Trophoblast cell (in vitro differentiated cells and primary cell): ENCODE data around the gene PACC1.

Experiments used
- DNase-seq, 2 donors: peaks; one replicate each; pipeline ENCODE4 v3.0.0-alpha.2; 2016
- H2AFZ ChIP-seq: 2 replicates; pipeline ENCODE4 v1.6.1; 2013; ENCODE audit warnings: low read length, moderate library complexity, mild to moderate bottlenecking; ENCODE audit not compliant: insufficient read depth, poor library complexity
- H2AK5ac ChIP-seq: 2 replicates; pipeline ENCODE4 v1.6.1; 2013; ENCODE audit warnings: mild to moderate bottlenecking, low read length
- H2BK120ac ChIP-seq: 2 replicates; pipeline ENCODE4 v1.6.1; 2013; ENCODE audit warnings: low read length, mild to moderate bottlenecking, moderate library complexity; ENCODE audit not compliant: insufficient read depth, poor library complexity
- H2BK12ac ChIP-seq: 2 replicates; pipeline ENCODE4 v1.6.1; 2013; ENCODE audit warnings: mild to moderate bottlenecking, low read length, moderate library complexity
- H2BK5ac ChIP-seq: 2 replicates; pipeline ENCODE4 v1.6.1; 2013; ENCODE audit warnings: low read length, low read depth, moderate library complexity, mild to moderate bottlenecking; ENCODE audit not compliant: poor library complexity
- H3K14ac ChIP-seq: 2 replicates; pipeline ENCODE4 v1.6.1; 2013; ENCODE audit warnings: mild to moderate bottlenecking, low read length
- H3K18ac ChIP-seq: 2 replicates; pipeline ENCODE4 v1.6.1; 2013; ENCODE audit warnings: mild to moderate bottlenecking, low read length
- H3K23ac ChIP-seq: 2 replicates; pipeline ENCODE4 v1.6.1; 2013; ENCODE audit warnings: low read length
- H3K27ac ChIP-seq: 2 replicates; pipeline ENCODE4 v1.5.1; 2013; ENCODE audit warnings: low read depth, mild to moderate bottlenecking, inconsistent platforms, low read length, moderate library complexity
- H3K27me3 ChIP-seq: 2 replicates; pipeline ENCODE4 v1.6.1; 2013; ENCODE audit warnings: inconsistent platforms, mild to moderate bottlenecking, low read length, moderate library complexity; ENCODE audit not compliant: insufficient read depth
- H3K36me3 ChIP-seq, 2 experiments: 1 replicate in 1 of 2; 2 replicates in 1 of 2; pipeline ENCODE4 v1.6.1; 2013; ENCODE audit warnings: low read length in 2 of 2, mild to moderate bottlenecking in 2 of 2, moderate library complexity in 1 of 2; ENCODE audit not compliant: insufficient read depth in 2 of 2, control insufficient read depth in 1 of 2
- H3K4ac ChIP-seq: 2 replicates; pipeline ENCODE4 v1.6.1; 2013; ENCODE audit warnings: low read depth, mild to moderate bottlenecking, low read length, moderate library complexity
- H3K4me1 ChIP-seq, 2 experiments: 1 replicate in 1 of 2; 2 replicates in 1 of 2; pipeline ENCODE4 v1.6.1; 2013; ENCODE audit warnings: low read length in 2 of 2, mild to moderate bottlenecking in 2 of 2, moderate library complexity in 1 of 2; ENCODE audit not compliant: insufficient read depth in 2 of 2, control insufficient read depth in 1 of 2
- H3K4me2 ChIP-seq: 2 replicates; pipeline ENCODE4 v1.6.1; 2013; ENCODE audit warnings: inconsistent platforms, mild to moderate bottlenecking, low read length, moderate library complexity
- H3K4me3 ChIP-seq: 2 replicates; pipeline ENCODE4 v1.5.1; 2013; ENCODE audit warnings: mild to moderate bottlenecking, low read depth, low read length, inconsistent platforms
- H3K79me1 ChIP-seq: one replicate; pipeline ENCODE4 v1.6.1; 2013; ENCODE audit warnings: low read length
- H3K79me2 ChIP-seq: 2 replicates; pipeline ENCODE4 v1.6.1; 2013; ENCODE audit warnings: low read length, mild to moderate bottlenecking; ENCODE audit not compliant: control insufficient read depth, insufficient read depth, poor library complexity
- H3K9ac ChIP-seq: 2 replicates; pipeline ENCODE4 v1.6.1; 2013; ENCODE audit warnings: mild to moderate bottlenecking, low read length
- H3K9me3 ChIP-seq: 2 replicates; pipeline ENCODE4 v1.6.1; 2013; ENCODE audit warnings: low read depth, mild to moderate bottlenecking, control low read depth, inconsistent platforms, low read length; ENCODE audit not compliant: insufficient read depth
- H4K12ac ChIP-seq: 2 replicates; pipeline ENCODE4 v1.6.1; 2013; ENCODE audit warnings: low read depth, mild to moderate bottlenecking, low read length, moderate library complexity
- H4K8ac ChIP-seq: 2 replicates; pipeline ENCODE4 v1.6.1; 2013; ENCODE audit warnings: low read depth, mild to moderate bottlenecking, low read length, moderate library complexity
- H4K91ac ChIP-seq: one replicate; pipeline ENCODE4 v1.6.1; 2013; ENCODE audit warnings: low read depth, mild to moderate bottlenecking, low read length, moderate library complexity
- WGBS: extraction: QIAGEN DNeasy Blood & Tissue Kit; methylation state at CpG from one replicate; pipeline ENCODE4 v1.1.7; 2013; ENCODE audit warnings: missing lambda C conversion rate; ENCODE audit not compliant: insufficient read length, insufficient coverage; ENCODE audit errors: extremely low coverage; 5-methylcytosine and 5-hydroxymethylcytosine counted together

Gene PACC1

GRCh38 chr1:212423879-212424278 lies 9.2 kb upstream of the PACC1 start:
- no peak overlapping the region for H2AFZ ChIP-seq
- no peak overlapping the region for H3K4me3 ChIP-seq
- H2BK5ac ChIP-seq, result no peak overlapping the region
- H3K18ac ChIP-seq, result no peak overlapping the region
- H3K79me1 ChIP-seq, result no peaks in the 10 kb centered on the region
- H3K9ac ChIP-seq, result no peak overlapping the region
- no peak overlapping the region for H3K23ac ChIP-seq
- no peak overlapping the region for H3K14ac ChIP-seq
- no peaks in the 10 kb centered on the region for H3K27me3 ChIP-seq
- H4K91ac ChIP-seq, result no peak overlapping the region
- no peaks in the 10 kb centered on the region for H3K4me1 ChIP-seq
- WGBS, result no CpG with 5 or more reads among the region's 3 CpGs
- H2BK120ac ChIP-seq, result no peak overlapping the region
- H3K36me3 ChIP-seq, result no peaks in the 10 kb centered on the region
- no peak overlapping the region for H2AK5ac ChIP-seq
- DNase-seq, result no peak
- H3K79me2 ChIP-seq, result no peaks in the 10 kb centered on the region
- no peak overlapping the region for H3K4ac ChIP-seq
- H3K4me2 ChIP-seq, result no peak overlapping the region
- no peaks in the 10 kb centered on the region for H3K9me3 ChIP-seq
- no peak overlapping the region for H4K8ac ChIP-seq
- no peak overlapping the region for H4K12ac ChIP-seq
- no peak overlapping the region for H2BK12ac ChIP-seq
- no peak overlapping the region for H3K27ac ChIP-seq

DNA sequence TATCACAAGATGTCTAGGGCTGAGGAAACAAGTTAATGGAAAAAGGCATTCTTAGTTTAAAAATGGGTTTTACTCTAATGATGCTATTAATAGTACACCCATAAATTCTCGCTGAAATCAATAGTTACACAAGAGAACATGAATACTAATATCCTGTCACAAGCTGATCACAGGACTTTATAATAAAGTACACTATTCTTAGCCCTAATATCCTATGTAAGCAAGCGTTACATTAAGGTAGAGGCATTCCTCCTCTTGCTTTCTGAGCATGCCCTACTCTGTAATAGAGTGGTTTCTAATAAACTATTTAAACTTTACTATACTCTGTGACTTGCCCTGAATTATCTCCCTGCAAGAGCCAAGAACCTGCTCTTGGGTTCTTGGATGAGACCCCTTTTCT lies 6.5 kb upstream of the PACC1 start:
- H4K12ac ChIP-seq, result no peak overlapping the region
- H3K79me1 ChIP-seq, result no peaks in the 10 kb centered on the region
- H3K18ac ChIP-seq, result no peak overlapping the region
- no peak overlapping the region for H3K4me2 ChIP-seq
- no peak overlapping the region for H4K8ac ChIP-seq
- H2BK5ac ChIP-seq, result no peak overlapping the region
- no peak overlapping the region for H3K27ac ChIP-seq
- no peak overlapping the region for H2AK5ac ChIP-seq
- no peak overlapping the region for H2BK120ac ChIP-seq
- H3K27me3 ChIP-seq, result no peaks in the 10 kb centered on the region
- H3K23ac ChIP-seq, result no peak overlapping the region
- no peaks in the 10 kb centered on the region for H3K36me3 ChIP-seq
- no peaks in the 10 kb centered on the region for H3K9me3 ChIP-seq
- H3K4ac ChIP-seq, result no peak overlapping the region
- H3K4me1 ChIP-seq, result no peaks in the 10 kb centered on the region
- H3K79me2 ChIP-seq, result no peaks in the 10 kb centered on the region
- no peak overlapping the region for H3K14ac ChIP-seq
- no peak overlapping the region for H4K91ac ChIP-seq
- H2BK12ac ChIP-seq, result no peak overlapping the region
- H3K9ac ChIP-seq, result no peak overlapping the region
- no peak overlapping the region for H3K4me3 ChIP-seq
- no peak for DNase-seq
- no peak overlapping the region for H2AFZ ChIP-seq
- no CpG with 5 or more reads among the region's 2 CpGs for WGBS

GRCh38 chr1:212415107-212415841 lies 588 bp upstream of the PACC1 start:
- Histone ChIP-seq H3K9ac (no peak overlapping the region), H2BK5ac (no peak overlapping the region), H2AFZ (peak overlapping the region; percentile 38), H3K4me2 (peak overlapping the region; percentile 95), H3K36me3 (peaks cover under 1 to 8% of the 10 kb centered on the region in 2 experiments), H2BK12ac (no peak overlapping the region), H4K8ac (peak overlapping the region; percentile 64), H3K79me1 (peaks cover 2% of the 10 kb centered on the region), H3K27ac (no peak overlapping the region), H3K79me2 (no peaks in the 10 kb centered on the region), H3K4ac (no peak overlapping the region), H3K14ac (no peak overlapping the region), H2BK120ac (no peak overlapping the region), H4K91ac (no peak overlapping the region), H3K27me3 (no peaks in the 10 kb centered on the region), H4K12ac (no peak overlapping the region), H3K9me3 (peaks cover under 1% of the 10 kb centered on the region), H3K4me1 (peaks cover 4 to 8% of the 10 kb centered on the region in 2 experiments), H2AK5ac (no peak overlapping the region), H3K18ac (no peak overlapping the region), H3K4me3 (no peak overlapping the region), H3K23ac (no peak overlapping the region)
- WGBS, result no CpG with 5 or more reads among the region's 13 CpGs
- no peak for DNase-seq

GRCh38 chr1:212413902-212414327 lies 771 bp downstream of the PACC1 start:
- Histone ChIP-seq H3K4me2 (peak overlapping the region; percentile 95), H4K91ac (no peak overlapping the region), H3K14ac (no peak overlapping the region), H2BK12ac (no peak overlapping the region), H3K27ac (no peak overlapping the region), H3K27me3 (no peaks in the 10 kb centered on the region), H3K79me1 (peaks cover 2% of the 10 kb centered on the region), H2BK5ac (no peak overlapping the region), H3K4me3 (peak overlapping the region; percentile 99), H3K18ac (peak overlapping the region; percentile 35), H2AK5ac (no peak overlapping the region), H2AFZ (peak overlapping the region; percentile 38), H3K4ac (no peak overlapping the region), H3K4me1 (peaks cover 4 to 8% of the 10 kb centered on the region in 2 experiments), H4K8ac (no peak overlapping the region), H2BK120ac (no peak overlapping the region), H3K9ac (peak overlapping the region; percentile 34), H4K12ac (no peak overlapping the region), H3K9me3 (peaks cover 1% of the 10 kb centered on the region), H3K36me3 (peaks cover 9 to 20% of the 10 kb centered on the region in 2 experiments), H3K79me2 (no peaks in the 10 kb centered on the region), H3K23ac (no peak overlapping the region)
- no peak for DNase-seq
- no CpG with 5 or more reads among the region's 21 CpGs for WGBS
